ENCODE results near the gene OPN1MW.
"Not testable (repeated sequence)": the region's sequence is repeated elsewhere in the genome, so short reads cannot be mapped to it uniquely, and the experiment has no call there.

Gene OPN1MW

DNA sequence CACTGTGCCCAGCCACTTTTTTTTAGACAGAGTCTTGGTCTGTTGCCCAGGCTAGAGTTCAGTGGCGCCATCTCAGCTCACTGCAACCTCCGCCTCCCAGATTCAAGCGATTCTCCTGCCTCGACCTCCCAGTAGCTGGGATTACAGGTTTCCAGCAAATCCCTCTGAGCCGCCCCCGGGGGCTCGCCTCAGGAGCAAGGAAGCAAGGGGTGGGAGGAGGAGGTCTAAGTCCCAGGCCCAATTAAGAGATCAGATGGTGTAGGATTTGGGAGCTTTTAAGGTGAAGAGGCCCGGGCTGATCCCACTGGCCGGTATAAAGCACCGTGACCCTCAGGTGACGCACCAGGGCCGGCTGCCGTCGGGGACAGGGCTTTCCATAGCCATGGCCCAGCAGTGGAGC lies at the start of gene OPN1MW:
Gene OPN1MW (plus strand): TSS at position 301 of the 400 bp plus-strand sequence. CDS start 82 bp downstream, at position 383.
- not testable (repeated sequence) for DNase-seq

DNA sequence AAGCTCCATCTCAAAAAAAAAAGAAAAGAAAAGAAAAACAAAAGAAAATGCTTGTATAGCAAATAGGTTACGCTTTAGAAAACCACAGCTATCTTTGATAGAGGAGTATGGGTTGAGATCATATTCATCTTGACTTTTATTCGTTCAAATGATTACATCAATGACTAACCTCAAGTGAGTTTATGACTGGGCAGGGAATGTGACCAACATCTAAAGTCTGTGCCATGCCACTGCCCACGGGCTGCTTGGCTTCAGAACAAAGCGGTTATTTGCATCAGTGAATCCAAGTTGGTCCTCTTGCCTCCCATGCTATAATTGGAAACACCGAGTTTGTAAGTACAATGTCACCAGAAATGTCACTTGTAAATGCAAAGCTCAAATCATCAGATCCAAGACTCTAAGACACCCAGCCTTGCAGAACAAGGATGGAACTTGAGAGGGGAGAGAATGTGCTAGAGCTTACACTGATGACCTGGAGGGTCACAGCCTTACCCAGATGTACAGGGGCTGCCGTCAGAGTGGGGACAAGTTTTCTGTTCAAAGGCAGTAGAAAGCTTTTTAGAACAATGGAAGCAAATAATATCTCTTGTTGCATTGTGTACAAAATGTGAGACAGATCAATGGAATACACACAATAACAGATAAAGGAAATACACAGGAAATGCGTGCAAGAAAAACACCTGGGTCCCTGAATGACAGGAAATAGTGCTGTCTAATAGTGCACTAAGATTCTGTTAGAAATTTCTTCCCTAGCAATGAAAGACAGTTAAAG lies 46.8 kb upstream of the OPN1MW start:
- DNase-seq: no peak

DNA sequence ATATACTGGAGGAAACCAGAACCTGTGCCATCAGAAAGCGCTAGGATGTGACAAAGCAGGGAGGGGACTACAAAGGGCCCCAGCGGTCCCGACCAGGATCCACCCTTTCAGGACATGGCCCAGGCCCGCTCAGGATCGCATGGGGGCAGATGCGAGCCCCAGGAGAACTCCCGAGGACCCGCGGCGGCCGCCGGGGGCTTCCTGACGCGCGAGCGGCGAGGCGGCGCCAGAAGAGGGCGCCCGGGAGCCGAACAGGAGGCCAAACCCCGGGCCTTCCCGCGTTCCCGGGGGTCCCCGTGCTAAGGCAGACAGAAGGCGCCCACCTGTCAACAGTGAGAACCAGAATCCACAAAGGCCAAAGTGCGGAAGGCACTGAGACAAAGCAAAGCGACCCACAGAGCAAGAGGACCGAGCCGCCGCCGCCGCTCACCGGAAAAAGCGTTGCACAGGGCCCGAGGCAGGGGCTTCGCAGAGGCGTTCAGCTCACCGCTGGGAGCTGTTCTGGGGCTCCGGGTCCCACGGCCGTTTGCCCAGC lies 45.7 kb upstream of the OPN1MW start:
- peak; percentile 76 for DNase-seq

DNA sequence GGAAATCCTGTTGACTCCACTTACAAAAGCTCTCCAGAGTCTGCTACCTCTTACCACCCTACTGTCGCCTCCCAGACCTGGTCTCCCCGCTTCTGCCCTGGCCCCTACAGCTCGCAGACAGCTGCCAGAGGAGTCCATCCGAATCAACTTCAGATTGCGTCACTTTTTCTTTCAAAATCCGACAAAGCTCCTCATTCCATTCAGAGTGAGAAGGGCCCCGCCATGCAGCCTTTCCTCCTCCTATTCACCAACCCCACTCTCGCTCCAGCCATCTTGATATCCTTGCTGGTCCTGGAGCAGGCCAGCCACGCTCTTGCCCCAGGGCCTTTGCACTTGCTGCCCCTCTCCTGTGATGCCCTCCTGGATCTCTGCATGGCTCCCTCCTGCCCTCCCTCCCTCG lies 43.5 kb upstream of the OPN1MW start:
- DNase-seq: no peak

DNA sequence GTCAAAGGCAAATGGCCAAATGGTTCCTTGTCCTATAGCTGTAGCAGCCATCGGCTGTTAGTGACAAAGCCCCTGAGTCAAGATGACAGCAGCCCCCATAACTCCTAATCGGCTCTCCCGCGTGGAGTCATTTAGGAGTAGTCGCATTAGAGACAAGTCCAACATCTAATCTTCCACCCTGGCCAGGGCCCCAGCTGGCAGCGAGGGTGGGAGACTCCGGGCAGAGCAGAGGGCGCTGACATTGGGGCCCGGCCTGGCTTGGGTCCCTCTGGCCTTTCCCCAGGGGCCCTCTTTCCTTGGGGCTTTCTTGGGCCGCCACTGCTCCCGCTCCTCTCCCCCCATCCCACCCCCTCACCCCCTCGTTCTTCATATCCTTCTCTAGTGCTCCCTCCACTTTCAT lies 42.2 kb upstream of the OPN1MW start:
- DNase-seq: no peak

DNA sequence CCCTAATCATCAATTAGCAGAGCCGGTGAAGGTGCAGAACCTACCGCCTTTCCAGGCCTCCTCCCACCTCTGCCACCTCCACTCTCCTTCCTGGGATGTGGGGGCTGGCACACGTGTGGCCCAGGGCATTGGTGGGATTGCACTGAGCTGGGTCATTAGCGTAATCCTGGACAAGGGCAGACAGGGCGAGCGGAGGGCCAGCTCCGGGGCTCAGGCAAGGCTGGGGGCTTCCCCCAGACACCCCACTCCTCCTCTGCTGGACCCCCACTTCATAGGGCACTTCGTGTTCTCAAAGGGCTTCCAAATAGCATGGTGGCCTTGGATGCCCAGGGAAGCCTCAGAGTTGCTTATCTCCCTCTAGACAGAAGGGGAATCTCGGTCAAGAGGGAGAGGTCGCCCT lies 41.7 kb upstream of the OPN1MW start:
- DNase-seq: no peak

DNA sequence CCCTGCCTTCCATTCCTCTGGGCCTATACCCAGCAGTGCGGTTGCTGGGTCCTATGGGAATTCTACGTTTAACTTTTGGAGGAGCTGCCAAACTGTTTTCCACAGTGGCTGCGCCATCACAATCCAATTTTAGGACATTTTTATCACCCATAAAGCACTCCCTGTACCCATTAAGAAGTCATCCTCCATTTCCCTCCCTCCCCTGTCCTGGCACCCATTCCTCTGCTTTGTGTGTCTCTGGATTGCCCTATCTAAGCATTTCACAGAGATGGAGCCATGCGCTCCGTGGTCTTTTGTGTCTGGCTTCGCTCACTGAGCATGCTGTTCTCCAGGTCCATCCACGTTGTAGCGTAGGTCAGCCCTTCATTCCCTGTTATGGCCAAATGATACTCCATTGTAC lies 40.0 kb upstream of the OPN1MW start:
- DNase-seq: no peak

DNA sequence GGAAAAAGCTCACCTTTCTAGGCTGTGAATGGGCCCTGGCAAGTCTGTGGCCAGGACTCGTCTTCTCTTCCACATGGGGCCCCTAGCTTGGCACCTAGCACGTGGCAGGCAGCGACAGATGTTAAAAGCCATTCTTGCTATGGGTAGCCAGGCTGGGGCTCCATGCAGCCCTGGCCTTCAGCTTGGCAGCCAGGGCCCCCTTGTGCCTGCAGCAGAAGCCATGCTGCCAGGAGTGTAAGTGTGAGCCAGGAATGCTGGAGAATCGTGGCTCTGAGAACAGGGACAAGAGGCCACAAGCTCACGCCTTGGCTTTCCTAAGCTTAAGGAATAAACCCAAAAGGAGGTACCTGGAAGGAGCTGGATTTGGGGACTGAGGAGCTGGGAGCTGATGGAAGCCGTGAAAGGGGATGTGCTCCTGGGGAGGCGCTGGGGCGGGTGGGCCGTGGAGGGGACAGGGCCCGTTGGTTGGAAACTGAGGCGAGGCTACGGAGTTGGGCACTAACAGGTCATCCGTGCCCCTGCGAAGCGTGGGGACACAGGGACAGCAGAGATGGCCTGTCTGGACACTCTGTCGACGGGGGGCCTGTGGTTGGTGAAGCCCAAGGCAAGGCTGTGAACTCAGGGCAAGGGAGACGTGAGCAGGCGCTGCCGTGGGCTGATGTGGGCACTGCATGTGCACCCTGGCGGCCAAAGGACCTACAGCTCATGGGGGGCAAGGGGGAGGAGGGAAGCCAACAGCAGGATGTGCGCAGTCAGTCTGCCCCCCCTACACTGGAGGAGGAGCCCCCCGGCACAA lies 39.2 kb upstream of the OPN1MW start:
- no peak for DNase-seq

DNA sequence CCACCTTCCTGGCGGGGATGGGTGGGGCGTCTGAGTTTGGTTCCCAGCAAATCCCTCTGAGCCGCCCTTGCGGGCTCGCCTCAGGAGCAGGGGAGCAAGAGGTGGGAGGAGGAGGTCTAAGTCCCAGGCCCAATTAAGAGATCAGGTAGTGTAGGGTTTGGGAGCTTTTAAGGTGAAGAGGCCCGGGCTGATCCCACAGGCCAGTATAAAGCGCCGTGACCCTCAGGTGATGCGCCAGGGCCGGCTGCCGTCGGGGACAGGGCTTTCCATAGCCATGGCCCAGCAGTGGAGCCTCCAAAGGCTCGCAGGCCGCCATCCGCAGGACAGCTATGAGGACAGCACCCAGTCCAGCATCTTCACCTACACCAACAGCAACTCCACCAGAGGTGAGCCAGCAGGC lies 38.4 kb upstream of the OPN1MW start, which contains the start of gene OPN1LW:
Gene OPN1LW (plus strand): TSS at position 234 of the 400 bp plus-strand sequence. CDS start 41 bp downstream, at position 275.
- not testable (repeated sequence) for DNase-seq

DNA sequence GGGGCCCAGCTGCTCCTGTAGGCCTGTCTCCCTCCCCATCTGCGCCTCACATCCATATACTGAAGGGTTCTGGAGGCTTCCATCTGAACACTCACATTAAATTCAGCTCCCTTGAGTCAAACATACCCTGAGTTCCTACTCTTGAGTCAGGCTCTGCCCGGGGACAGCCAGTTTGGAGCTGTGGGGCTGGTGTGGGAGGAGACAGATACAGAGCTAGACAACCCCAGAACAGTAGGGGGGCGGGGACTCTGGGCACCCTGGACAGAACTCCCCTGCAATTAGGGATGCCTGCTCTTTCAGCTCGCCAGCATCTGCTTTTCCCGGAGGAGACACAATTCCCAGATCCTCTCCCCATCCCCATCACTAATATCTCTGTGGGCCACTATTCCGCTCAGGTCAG lies 31.4 kb upstream of the OPN1MW start:
- not testable (repeated sequence) for DNase-seq

DNA sequence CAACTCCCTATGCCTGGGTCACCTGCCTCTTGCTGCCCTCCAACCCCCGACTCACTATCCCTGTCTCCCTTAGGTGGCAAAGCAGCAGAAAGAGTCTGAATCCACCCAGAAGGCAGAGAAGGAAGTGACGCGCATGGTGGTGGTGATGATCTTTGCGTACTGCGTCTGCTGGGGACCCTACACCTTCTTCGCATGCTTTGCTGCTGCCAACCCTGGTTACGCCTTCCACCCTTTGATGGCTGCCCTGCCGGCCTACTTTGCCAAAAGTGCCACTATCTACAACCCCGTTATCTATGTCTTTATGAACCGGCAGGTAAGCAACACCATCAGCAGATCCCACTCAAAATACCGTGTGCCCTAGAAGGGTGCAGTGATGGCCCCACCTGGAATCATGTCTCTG lies 26.2 kb upstream of the OPN1MW start:
- not testable (repeated sequence) for DNase-seq

DNA sequence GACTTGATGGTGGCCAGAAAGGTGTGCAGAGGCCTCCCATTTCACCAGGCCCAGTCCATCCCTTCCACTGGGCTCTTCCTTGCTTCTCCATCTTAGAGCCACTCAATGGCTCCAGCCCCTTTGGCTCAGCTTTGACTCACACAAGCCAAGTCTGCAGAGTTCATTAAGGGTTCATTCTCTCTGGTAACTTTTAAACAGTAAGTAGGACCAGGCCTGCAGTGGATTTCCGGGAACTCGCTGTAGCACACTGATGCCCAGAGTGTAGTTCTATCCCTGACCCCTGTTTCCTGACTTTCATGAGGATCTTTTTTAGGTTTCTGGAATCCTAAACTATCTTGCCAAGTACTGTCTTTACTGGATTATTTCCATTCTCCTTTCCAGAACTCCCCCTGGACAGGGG lies 25.2 kb upstream of the OPN1MW start:
- not testable (repeated sequence) for DNase-seq

DNA sequence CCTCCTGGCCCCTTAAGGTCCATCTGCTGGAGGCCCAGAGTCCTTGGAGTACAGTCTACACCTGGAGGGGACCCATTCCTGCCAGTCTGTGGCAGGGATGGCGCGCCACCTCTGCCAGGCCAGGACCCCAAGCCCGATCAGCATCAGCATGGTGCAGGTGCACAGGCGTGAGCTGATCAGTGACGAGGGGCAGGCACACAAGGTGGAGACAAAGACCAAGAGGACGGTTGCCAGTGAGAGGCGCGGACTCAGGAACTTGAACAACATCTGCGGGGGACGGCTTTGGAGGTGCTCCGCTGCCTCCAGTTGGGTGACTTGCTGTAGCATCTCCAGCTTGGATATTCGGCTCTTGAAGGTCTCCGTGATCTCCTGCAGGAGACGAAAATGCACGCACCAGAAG lies 23.1 kb upstream of the OPN1MW start:
- not testable (repeated sequence) for DNase-seq

DNA sequence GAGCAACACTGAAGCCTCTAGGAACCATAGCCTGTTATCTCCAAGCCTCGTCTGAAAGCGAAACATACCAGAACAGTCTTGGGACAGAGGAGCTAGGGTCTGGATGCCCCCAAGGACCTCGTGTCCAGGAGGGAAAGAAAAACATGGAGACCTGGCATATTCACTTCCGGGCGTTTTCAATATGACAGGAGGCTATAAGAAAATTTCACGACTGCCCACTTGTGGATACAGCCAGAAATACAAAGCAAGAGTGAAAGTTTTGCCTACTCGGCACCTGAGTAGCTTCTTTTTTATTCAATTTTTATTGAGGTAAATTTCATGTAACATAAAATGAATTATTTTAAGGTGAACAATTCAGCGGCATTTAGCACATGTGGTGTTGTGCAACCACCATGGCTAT lies 17.5 kb upstream of the OPN1MW start:
- not testable (repeated sequence) for DNase-seq

DNA sequence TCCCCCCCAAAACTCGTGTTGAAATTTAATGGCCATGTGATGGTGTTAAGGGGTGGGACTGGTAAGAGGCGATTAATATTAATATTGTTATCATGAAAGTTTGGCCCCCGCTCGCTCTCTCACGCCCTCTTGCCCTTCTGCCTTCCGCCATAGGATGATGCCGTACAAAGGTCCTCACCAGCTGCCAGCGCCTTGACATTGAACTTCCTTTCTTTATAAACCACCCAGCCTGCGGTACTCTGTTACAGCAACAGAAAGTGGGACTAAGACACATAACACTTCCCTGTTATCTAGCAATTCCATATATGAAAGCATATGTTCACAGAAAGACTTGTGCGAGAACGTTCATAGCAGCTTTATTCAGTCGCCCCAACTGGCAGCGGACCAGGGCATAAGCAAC lies 14.0 kb upstream of the OPN1MW start:
- DNase-seq: not testable (repeated sequence)

DNA sequence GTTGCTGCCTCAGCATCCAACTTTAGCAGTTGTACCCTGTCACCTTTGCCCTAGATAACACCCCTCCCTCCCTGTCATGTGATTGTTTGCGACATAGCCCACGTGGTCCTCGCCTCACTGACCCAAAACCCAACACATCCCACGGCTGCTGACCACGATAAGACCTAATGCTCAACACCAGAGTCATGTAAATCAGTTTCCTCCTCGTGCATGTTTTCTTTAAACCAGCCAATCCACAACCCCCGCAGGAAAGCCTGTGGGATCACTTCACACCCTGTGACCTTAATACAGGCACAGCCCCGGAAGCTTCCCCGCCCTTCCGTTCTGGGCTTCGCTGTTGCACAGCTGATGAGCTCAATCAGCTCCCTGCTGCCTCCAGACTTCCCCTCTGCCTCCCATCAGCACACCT lies 9.9 kb upstream of the OPN1MW start:
- not testable (repeated sequence) for DNase-seq

DNA sequence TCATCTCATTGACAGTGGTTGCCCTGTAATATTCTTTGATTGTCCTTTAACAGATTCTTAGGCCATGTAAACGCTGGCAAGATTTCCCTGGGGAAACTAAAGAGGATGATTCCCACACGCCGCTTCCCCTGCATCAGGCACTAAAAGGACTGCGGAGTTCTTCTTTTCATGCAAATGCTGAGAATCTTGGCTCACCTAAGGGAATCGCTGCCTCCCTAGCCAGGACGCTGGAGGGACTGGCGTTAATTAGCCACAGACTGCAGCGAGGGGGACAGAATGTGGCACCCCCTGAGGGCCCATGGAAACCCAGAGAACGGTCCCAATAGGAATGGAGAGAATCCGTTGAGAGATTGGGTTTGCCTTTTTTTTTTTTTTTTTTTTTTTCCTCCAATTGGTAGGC lies 8.0 kb upstream of the OPN1MW start:
- DNase-seq: not testable (repeated sequence)

DNA sequence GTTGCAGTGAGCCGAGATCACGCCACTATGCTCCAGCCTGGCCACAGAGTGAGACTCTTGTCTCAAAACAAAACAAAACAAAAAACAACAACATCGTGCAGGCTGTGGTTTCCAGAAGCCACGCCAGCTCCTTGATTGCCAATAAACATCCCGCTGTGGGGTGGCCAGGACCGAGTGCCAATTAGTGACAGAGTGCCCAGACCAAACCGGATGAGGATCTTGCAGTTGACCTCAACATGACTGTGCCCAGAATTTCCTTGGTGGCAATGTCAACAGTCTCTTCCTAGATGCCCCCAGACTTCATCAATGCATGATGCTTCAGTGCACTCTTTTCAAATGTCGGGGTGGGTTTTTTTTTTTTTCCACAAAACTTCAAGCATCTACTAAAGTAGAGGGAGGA lies 1.4 kb downstream of the OPN1MW start:
- not testable (repeated sequence) for DNase-seq

DNA sequence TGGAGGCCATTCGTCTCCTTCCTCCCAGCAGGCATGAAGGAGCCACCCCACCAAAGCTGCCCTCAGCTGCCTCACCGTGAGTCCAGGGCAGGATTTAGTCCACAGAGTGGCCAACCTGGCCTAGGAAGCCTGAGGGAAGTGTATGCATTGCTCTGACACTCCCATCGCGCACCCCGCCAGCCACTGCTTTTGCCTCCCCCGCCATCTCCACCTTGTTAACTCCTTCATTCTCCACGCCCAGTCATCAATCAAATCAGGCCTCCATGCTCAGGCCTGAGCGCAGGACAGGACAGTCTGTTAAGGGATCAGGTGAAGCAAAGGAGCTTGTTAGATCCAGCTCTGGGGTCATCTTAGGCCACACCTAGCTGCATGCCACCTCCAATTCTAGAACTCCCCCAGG lies 10.4 kb downstream of the OPN1MW start:
- DNase-seq: not testable (repeated sequence)

DNA sequence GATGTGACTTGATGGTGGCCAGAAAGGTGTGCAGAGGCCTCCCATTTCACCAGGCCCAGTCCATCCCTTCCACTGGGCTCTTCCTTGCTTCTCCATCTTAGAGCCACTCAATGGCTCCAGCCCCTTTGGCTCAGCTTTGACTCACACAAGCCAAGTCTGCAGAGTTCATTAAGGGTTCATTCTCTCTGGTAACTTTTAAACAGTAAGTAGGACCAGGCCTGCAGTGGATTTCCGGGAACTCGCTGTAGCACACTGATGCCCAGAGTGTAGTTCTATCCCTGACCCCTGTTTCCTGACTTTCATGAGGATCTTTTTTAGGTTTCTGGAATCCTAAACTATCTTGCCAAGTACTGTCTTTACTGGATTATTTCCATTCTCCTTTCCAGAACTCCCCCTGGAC lies 11.9 kb downstream of the OPN1MW start:
- not testable (repeated sequence) for DNase-seq

DNA sequence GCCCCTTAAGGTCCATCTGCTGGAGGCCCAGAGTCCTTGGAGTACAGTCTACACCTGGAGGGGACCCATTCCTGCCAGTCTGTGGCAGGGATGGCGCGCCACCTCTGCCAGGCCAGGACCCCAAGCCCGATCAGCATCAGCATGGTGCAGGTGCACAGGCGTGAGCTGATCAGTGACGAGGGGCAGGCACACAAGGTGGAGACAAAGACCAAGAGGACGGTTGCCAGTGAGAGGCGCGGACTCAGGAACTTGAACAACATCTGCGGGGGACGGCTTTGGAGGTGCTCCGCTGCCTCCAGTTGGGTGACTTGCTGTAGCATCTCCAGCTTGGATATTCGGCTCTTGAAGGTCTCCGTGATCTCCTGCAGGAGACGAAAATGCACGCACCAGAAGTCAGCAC lies 14.1 kb downstream of the OPN1MW start:
- DNase-seq: not testable (repeated sequence)

DNA sequence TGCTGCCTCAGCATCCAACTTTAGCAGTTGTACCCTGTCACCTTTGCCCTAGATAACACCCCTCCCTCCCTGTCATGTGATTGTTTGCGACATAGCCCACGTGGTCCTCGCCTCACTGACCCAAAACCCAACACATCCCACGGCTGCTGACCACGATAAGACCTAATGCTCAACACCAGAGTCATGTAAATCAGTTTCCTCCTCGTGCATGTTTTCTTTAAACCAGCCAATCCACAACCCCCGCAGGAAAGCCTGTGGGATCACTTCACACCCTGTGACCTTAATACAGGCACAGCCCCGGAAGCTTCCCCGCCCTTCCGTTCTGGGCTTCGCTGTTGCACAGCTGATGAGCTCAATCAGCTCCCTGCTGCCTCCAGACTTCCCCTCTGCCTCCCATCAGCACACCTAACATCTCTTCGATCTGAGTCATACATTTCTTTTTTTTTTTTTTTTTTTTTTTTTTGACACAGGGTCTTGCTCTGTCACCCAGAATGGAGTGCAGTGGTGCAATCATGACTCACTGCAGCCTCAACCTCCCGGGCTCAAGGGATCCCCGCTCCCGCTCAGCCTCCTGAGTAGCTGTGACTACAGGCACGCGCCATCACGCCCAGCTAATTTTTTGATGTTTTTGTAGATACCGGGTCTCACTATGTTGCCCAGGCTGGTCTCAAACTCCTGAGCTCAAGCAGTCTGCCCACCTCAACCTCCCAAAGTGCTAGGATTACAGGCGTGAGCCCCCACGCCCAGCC lies 27.4 kb downstream of the OPN1MW start:
- not testable (repeated sequence) for DNase-seq

DNA sequence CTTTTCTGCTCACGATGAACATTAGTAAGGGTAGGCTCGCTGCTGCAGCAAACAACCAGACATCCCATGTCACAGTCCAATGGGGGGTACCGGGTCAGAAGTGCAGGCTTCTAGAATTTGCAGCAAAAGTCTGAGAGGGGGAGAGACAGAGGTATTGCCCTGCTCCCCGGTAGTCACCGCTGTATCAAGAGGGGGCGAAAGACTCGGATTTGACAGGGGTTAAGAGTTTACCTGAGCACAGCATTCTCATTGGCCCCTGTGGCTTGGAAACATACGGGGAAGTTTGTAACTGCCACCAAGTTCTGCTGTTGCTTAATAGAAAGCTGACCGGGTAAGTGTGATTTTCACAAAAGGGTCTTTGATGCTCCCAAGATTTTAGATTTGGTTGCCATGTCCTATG lies 28.7 kb downstream of the OPN1MW start:
- DNase-seq: not testable (repeated sequence)

Data from NCI-H1092 treated with DMSO at 0.1 percent for 48 hours (cell line).